Measurements from ENCODE around the gene HOXB4.
A peak's percentile ranks its signal among the peaks of the same experiment; 100 is the strongest.
"Not testable (repeated sequence)": the region's sequence is repeated elsewhere in the genome, so short reads cannot be mapped to it uniquely, and the experiment has no call there.

Gene HOXB4

DNA sequence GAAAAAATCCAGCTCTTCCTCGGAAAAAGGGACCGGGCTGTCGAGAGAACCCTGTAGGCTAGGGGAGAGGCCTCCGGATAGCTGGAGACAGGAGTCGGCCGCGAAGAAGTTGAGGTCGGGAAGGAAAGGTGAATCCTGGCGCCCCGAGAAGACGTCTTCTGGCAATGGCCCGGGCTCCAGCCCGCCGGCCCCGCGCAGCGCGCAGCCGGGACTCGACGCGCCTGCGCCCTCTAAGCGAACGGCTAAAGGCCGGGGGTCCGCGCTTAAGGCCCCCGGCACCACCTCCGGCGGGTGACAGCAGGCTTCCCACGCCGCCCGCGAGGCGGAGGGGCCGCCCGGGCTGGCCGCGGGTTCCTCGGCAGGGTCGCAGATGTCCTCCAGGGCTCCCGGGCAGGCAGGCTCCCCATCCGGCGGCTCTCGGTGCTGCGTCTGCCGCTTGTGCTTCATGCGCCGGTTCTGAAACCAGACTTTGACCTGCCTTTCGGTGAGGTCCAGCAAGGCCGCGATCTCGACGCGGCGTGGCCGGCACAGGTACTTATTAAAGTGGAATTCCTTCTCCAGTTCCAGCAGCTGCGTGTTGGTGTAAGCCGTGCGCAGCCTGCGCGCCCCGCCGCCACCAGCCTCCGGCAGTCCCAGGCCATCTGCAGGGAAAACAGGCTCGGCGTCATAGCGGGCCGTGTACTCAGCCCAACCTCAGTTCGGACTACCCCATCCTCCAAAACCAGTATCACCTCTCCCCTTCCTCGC lies 34.9 kb downstream of the HOXB4 start:
- no peak for DNase-seq (ENCODE audit: low read depth, low spot score)
- peak overlapping the region; percentile 51 for H3K4me3 ChIP-seq (ENCODE audit: low read length)

DNA sequence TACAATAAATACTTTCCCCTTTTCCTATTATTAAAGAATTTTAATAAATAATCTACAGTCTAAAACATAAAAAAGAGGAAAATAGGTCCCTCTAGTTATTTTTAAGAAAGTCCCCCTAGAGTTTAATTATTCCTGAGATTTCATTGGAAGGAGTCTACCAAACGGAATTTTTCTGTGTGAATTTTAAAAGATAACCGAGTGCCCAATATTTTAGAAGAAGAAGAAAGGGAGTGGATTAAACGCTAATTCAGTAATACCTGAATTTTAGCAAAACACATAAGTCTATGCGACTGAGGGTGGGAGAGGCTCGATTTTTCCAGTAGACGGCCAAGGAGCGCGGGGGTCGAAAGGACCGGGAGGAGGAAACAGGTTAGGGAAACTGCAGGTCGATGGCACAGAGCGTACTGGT lies 35.4 kb downstream of the HOXB4 start:
- peak overlapping the region; percentile 51 for H3K4me3 ChIP-seq (ENCODE audit: low read length)
- DNase-seq (ENCODE audit: low read depth, low spot score) = no peak

GRCh38 chr17:48542114-48542656 lies 36.0 kb downstream of the HOXB4 start:
- no peak overlapping the region for H3K4me3 ChIP-seq (ENCODE audit: low read length)
- no peak for DNase-seq (ENCODE audit: low read depth, low spot score)

DNA sequence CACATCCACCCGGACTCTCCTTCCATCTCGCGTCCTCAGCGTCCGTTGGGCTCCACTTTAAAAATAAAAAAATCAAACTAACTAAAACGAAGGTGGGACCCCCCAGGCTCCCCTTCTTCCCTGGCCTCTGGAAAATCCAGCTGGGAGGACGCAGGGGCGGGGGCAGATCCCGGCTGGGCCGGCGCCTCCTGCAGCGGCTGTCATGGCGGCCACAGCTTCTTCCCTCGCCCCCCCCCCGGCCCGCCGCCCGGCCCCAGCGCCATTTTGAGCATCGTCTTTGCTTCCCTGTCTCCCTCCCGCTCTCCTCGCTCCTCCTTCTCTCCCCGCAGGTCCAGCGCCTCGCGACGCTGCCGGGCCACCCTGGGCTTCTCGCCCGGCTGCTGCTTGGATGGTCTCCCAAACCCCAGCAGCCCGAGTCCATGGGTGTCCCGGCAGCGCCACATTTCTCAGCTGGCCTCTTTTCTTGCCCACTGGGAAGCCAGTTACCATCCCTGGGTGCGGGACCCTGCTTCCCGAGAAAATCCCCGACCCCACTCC lies 36.5 kb downstream of the HOXB4 start:
- no peak overlapping the region for H3K4me3 ChIP-seq (ENCODE audit: low read length)
- DNase-seq (ENCODE audit: low read depth, low spot score) = no peak

GRCh38 chr17:48541036-48541576 lies 37.0 kb downstream of the HOXB4 start:
- no peak for DNase-seq (ENCODE audit: low read depth, low spot score)
- H3K4me3 ChIP-seq (ENCODE audit: low read length) = no peak overlapping the region

GRCh38 chr17:48540213-48540612 lies 37.9 kb downstream of the HOXB4 start:
- H3K4me3 ChIP-seq (ENCODE audit: low read length) = no peak overlapping the region
- no peak for DNase-seq (ENCODE audit: low read depth, low spot score)

DNA sequence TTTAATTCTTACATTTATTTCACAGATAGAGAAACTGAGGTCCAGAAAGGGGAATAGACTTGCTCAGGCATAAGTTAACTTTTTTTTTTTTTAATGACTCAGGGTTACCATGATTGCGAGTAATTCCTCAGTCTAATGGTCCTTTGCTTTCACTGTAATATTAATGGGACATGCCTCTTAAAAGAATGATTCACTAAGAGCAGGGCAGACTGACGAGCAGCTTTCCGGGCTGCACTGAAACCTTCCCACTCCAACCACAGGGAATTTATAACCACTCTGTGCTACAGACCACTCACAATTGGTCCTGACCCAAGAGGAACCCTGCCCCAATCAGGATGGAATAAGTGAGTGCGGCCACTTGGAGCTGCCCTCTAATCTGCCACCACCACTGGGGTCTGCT lies 39.0 kb downstream of the HOXB4 start:
- DNase-seq (ENCODE audit: low read depth, low spot score) = no peak

GRCh38 chr17:48537316-48537715 lies 40.8 kb downstream of the HOXB4 start:
- no peak for DNase-seq (ENCODE audit: low read depth, low spot score)
- no peak overlapping the region for H3K4me3 ChIP-seq (ENCODE audit: low read length)

More for the DNA sequence above, 39.0 kb downstream of the HOXB4 start:
- no peak overlapping the region for H3K4me3 ChIP-seq (ENCODE audit: low read length)

GRCh38 chr17:48535793-48536559 lies 42.2 kb downstream of the HOXB4 start:
- H3K4me3 ChIP-seq (ENCODE audit: low read length); DNase-seq (ENCODE audit: low read depth, low spot score): not testable (repeated sequence)

DNA sequence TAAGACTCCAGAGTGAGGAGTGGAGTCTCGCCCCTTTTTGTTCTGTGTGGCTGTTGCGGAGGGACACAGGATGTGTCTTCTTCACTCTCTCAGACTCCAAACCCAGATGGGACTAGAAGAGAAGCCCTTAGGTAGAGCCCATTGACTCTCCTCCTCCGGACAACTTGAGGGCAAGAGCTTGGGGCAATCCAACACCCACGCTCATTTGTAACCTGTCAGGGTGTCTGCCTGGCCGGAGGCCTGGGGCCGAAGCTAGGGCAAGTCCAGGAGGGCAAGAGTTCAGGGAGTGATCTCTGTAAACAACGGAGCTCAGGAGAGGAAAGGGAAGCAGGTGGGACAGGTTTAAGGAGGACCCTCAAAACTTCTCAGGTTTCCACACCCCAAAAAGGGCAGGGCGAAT lies 45.9 kb downstream of the HOXB4 start:
- DNase-seq (ENCODE audit: low read depth, low spot score) = no peak
- H3K4me3 ChIP-seq (ENCODE audit: low read length) = no peak overlapping the region

GRCh38 chr17:48530887-48531272 lies 47.3 kb downstream of the HOXB4 start, which contains the start of gene HOXB1:
Gene HOXB1 (minus strand): TSS chr17:48531011. CDS start chr17:48530904, 107 bp downstream.
- DNase-seq (ENCODE audit: low read depth, low spot score) = no peak
- no peak within 1 kb of the TSS for H3K4me3 ChIP-seq (ENCODE audit: low read length)

- no peak for DNase-seq (ENCODE audit: low read depth, low spot score)
- H3K4me3 ChIP-seq (ENCODE audit: low read length) = no peak overlapping the region
Observed at GRCh38 chr17:48530208-48530886, 47.8 kb downstream of the HOXB4 start.

- no peak overlapping the region for H3K4me3 ChIP-seq (ENCODE audit: low read length)
- no peak for DNase-seq (ENCODE audit: low read depth, low spot score)
Observed at GRCh38 chr17:48529683-48530009, 48.5 kb downstream of the HOXB4 start.

DNA sequence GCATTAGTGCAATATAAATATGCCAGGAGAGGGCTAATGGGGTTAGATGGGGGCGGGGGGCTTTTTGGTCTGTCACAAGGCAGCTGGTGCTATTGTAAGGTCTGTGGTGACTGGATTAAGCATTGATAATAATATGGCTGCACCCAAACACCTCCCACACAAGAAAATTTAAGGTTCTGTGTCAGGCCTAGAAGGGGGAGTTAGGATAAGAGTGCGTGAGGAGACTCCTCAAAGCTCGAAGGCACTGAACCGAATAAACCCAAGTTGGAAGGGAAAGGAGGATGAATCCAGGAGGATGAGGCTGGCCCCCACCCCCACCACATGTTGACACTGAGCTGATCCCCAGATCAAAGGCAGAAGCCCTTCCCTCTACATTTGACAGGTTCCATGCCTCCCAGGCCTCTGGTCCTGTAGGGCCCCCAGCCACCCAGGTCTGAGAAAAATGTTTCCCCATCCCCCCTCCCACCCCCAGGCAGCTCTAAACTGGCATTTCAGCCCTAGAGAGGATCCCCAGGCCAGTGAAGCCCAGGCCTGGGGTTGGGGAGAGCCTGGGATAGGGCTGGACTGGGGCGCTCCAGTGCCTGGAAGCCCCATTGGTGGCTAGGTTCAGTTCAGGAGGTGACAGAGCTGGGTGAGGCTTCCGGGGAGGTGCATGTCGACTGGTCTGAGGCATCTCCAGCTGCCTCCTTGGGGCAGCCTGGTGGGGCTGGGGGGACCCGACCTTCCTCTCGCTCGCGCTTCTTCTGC lies 49.0 kb downstream of the HOXB4 start:
- no peak overlapping the region for H3K4me3 ChIP-seq (ENCODE audit: low read length)
- DNase-seq (ENCODE audit: low read depth, low spot score) = no peak

- no peak for DNase-seq (ENCODE audit: low read depth, low spot score)
Observed at GRCh38 chr17:48528153-48528935, 49.8 kb downstream of the HOXB4 start.

DNA sequence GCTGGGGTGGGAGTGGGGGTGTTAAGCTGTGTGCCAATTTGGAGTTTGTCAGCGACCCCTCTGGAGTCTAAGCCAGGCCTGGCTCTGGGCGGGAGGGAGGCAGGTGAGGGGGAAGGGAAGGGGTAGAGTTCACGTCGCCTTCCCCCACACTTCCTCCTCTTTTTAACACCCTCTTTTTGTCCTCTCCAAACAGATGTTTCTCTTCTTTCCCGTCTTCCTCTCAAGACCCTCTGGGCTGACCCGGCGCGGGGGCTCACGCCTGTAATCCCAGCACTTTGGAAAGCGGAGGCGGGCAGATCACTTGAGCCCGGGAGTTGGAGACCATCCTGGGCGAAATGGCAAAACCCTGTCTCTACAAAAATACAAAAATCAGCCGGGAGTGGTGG lies 50.6 kb downstream of the HOXB4 start:
- H3K4me3 ChIP-seq (ENCODE audit: low read length) = no peak overlapping the region
- DNase-seq (ENCODE audit: low read depth, low spot score) = no peak

More at GRCh38 chr17:48528153-48528935, 49.8 kb downstream of the HOXB4 start:
- no peak overlapping the region for H3K4me3 ChIP-seq (ENCODE audit: low read length)

DNA sequence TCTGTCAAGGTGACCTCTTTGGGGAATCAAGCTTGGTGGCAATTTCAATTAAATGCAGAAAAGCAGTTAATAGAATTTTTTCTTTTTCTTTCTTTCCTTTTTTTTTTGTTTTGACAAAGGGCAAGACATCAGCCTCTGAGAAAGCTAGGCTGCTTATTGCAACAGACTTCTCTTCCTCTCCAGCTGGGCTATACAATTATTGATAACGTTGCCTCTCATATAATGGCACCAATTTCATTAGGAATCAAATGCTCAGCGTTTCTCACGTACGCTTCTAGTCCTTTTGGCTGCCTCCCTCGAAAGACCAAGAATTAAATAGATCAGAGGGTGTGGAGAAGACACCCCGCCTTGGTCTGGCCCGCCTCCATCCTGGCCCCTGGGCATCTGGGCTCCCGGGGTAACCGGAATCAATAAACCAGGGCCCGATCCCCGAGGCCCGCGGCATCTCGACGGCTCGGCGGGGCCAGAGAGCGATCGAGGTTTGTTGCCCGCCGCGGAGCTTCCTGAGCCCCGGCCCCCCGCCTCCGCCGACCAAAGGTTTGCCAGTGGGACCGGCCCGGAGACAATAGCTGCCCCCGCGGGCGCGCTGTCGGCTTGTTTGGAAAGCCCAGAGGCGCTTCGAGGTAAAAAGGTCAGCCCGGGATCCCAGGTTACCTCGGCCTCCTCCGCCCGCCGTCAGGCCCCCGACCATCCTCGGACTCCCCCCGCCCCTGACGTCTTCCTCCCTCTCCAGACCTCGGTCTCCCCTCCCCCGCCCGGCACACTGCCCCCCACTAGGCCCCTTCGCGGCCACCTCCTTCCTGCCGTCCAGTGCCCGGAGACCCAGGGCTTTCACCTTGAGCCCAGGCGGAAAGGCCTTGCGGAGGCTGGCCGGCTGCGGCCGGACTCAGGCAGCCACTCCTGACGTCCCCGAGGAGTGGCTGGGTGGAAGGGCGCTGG lies 51.3 kb downstream of the HOXB4 start:
- no peak for DNase-seq (ENCODE audit: low read depth, low spot score)
- H3K4me3 ChIP-seq (ENCODE audit: low read length) = no peak overlapping the region
